Measurements from ENCODE around the gene MGA.

The MGA gene

GRCh38 chr15:41804916-41805666 is 144.9 kb downstream of the MGA start:
- POLR2A ChIA-PET = interaction anchor here (0.7 kb wide), 1 partner anchor 108 kb away, joined by 3 read pairs; no protein-coding TSS in a partner anchor
- Histone ChIP-seq H3K4me3 (ENCODE audit: control insufficient read depth in 1 of 7, extremely low read depth in 1 of 7, insufficient read depth in 4 of 7, low read depth in 2 of 7, low read length in 6 of 7) (peak overlapping the region in 2 of 7 experiments; percentile 7 to 23), H3K4me1 (ENCODE audit: control extremely low read depth in 1 of 4, control insufficient read depth in 4 of 4, insufficient read depth in 4 of 4, low read length in 3 of 4) (peaks cover 0 to 41% (median 32%) of the 10 kb centered on the region in 4 experiments)

GRCh38 chr15:41805711-41806110 is 145.5 kb downstream of the MGA start:
- POLR2A ChIA-PET = interaction anchor here (0.7 kb wide), 1 partner anchor 108 kb away, joined by 3 read pairs; no protein-coding TSS in a partner anchor
- Histone ChIP-seq H3K9me3 (ENCODE audit: control extremely low read depth in 1 of 5, control insufficient read depth in 4 of 5, insufficient read depth in 2 of 5, low read depth in 1 of 5, low read length in 4 of 5) (peaks cover 0 to 2% (median 0%) of the 10 kb centered on the region in 5 experiments), H3K36me3 (ENCODE audit: control insufficient read depth in 4 of 4, insufficient read depth in 4 of 4, low read length in 3 of 4) (peaks cover 0 to 9% (median 5%) of the 10 kb centered on the region in 4 experiments), H3K4me3 (ENCODE audit: control insufficient read depth in 1 of 7, extremely low read depth in 1 of 7, insufficient read depth in 4 of 7, low read depth in 2 of 7, low read length in 6 of 7) (no peak overlapping the region), H3K27ac (ENCODE audit: insufficient read depth in 1 of 2, low read depth in 1 of 2, low read length in 2 of 2, poor library complexity in 1 of 2, severe bottlenecking in 2 of 2) (peak overlapping the region; percentile 77 to 90), H3K4me1 (ENCODE audit: control extremely low read depth in 1 of 4, control insufficient read depth in 4 of 4, insufficient read depth in 4 of 4, low read length in 3 of 4) (peaks cover 0 to 47% (median 37%) of the 10 kb centered on the region in 4 experiments), H3K27me3 (replicated peaks in 2 of 5; ENCODE audit: control insufficient read depth in 4 of 5, insufficient read depth in 5 of 5, low read length in 4 of 5) (no peaks in the 10 kb centered on the region)
- CTCF ChIA-PET = interaction anchor here (1.4 to 9.0 kb wide), 4 partner anchors 11 to 35 kb away, joined by 4 to 139 read pairs (median 9); partner anchors contain the start of gene MAPKBP1
- 100% methylated on average over 2 of the region's 3 CpGs for WGBS (ENCODE audit: insufficient coverage)
- no peak for DNase-seq

More at GRCh38 chr15:41804916-41805666, 144.9 kb downstream of the MGA start:
- peak overlapping the region; percentile 77 to 90 for H3K27ac ChIP-seq (ENCODE audit: insufficient read depth in 1 of 2, low read depth in 1 of 2, low read length in 2 of 2, poor library complexity in 1 of 2, severe bottlenecking in 2 of 2)
- peaks cover 0 to 2% (median 0%) of the 10 kb centered on the region in 5 experiments for H3K9me3 ChIP-seq (ENCODE audit: control extremely low read depth in 1 of 5, control insufficient read depth in 4 of 5, insufficient read depth in 2 of 5, low read depth in 1 of 5, low read length in 4 of 5)
- WGBS (ENCODE audit: insufficient coverage) = 47% methylated on average over 7 of the region's 8 CpGs
- peak in 2 of 3 donors; percentile 33 to 34 for DNase-seq
- CTCF ChIA-PET = interaction anchor here (1.0 to 9.0 kb wide), 6 partner anchors 10 to 148 kb away, joined by 3 to 139 read pairs (median 4); partner anchors contain the start of gene MAPKBP1
- H3K27me3 ChIP-seq (replicated peaks in 2 of 5; ENCODE audit: control insufficient read depth in 4 of 5, insufficient read depth in 5 of 5, low read length in 4 of 5) = no peaks in the 10 kb centered on the region
- H3K36me3 ChIP-seq (ENCODE audit: control insufficient read depth in 4 of 4, insufficient read depth in 4 of 4, low read length in 3 of 4) = peaks cover 0 to 13% (median 6%) of the 10 kb centered on the region in 4 experiments

GRCh38 chr15:41806291-41807181 is 146.3 kb downstream of the MGA start:
- CTCF ChIA-PET = interaction anchor here (0.7 to 9.0 kb wide), 8 partner anchors 10 to 101 kb away, joined by 3 to 139 read pairs (median 6); partner anchors contain the start of gene MAPKBP1
- Histone ChIP-seq H3K4me3 (ENCODE audit: control insufficient read depth in 1 of 7, extremely low read depth in 1 of 7, insufficient read depth in 4 of 7, low read depth in 2 of 7, low read length in 6 of 7) (no peak overlapping the region), H3K27me3 (replicated peaks in 2 of 5; ENCODE audit: control insufficient read depth in 4 of 5, insufficient read depth in 5 of 5, low read length in 4 of 5) (no peaks in the 10 kb centered on the region), H3K4me1 (ENCODE audit: control extremely low read depth in 1 of 4, control insufficient read depth in 4 of 4, insufficient read depth in 4 of 4, low read length in 3 of 4) (peaks cover 0 to 54% (median 44%) of the 10 kb centered on the region in 4 experiments), H3K36me3 (ENCODE audit: control insufficient read depth in 4 of 4, insufficient read depth in 4 of 4, low read length in 3 of 4) (peaks cover 0 to 3% (median under 1%) of the 10 kb centered on the region in 4 experiments), H3K9me3 (ENCODE audit: control extremely low read depth in 1 of 5, control insufficient read depth in 4 of 5, insufficient read depth in 2 of 5, low read depth in 1 of 5, low read length in 4 of 5) (no peaks in the 10 kb centered on the region), H3K27ac (ENCODE audit: insufficient read depth in 1 of 2, low read depth in 1 of 2, low read length in 2 of 2, poor library complexity in 1 of 2, severe bottlenecking in 2 of 2) (peak overlapping the region in 1 of 2 experiments; percentile 90)
- POLR2A ChIA-PET = interaction anchor here (0.6 kb wide), 1 partner anchor 297 kb away, joined by 3 read pairs; no protein-coding TSS in a partner anchor
- 95% methylated on average over 6 of the region's 10 CpGs for WGBS (ENCODE audit: insufficient coverage)
- peak in 1 of 3 donors; percentile 26 for DNase-seq

GRCh38 chr15:41809121-41809520 is 148.9 kb downstream of the MGA start:
- CTCF ChIA-PET = interaction anchor here (0.6 to 6.7 kb wide), 9 partner anchors 13 to 358 kb away, joined by 3 to 319 read pairs (median 41); partner anchors contain the start of gene MAPKBP1
- no peak for DNase-seq
- no peaks in the 10 kb centered on the region for H3K27me3 ChIP-seq (replicated peaks in 2 of 5; ENCODE audit: control insufficient read depth in 4 of 5, insufficient read depth in 5 of 5, low read length in 4 of 5)
- POLR2A ChIA-PET = interaction anchor here (3.9 kb wide), 1 partner anchor 36 kb away, joined by 24 read pairs; the partner anchor contains the start of gene MAPKBP1
- peaks cover 0 to 55% (median 42%) of the 10 kb centered on the region in 4 experiments for H3K4me1 ChIP-seq (ENCODE audit: control extremely low read depth in 1 of 4, control insufficient read depth in 4 of 4, insufficient read depth in 4 of 4, low read length in 3 of 4)
- no peaks in the 10 kb centered on the region for H3K9me3 ChIP-seq (ENCODE audit: control extremely low read depth in 1 of 5, control insufficient read depth in 4 of 5, insufficient read depth in 2 of 5, low read depth in 1 of 5, low read length in 4 of 5)
- WGBS (ENCODE audit: insufficient coverage) = 67% methylated on average over 2 of the region's 2 CpGs
- peak overlapping the region in 1 of 7 experiments; percentile 8 for H3K4me3 ChIP-seq (ENCODE audit: control insufficient read depth in 1 of 7, extremely low read depth in 1 of 7, insufficient read depth in 4 of 7, low read depth in 2 of 7, low read length in 6 of 7)
- H3K36me3 ChIP-seq (ENCODE audit: control insufficient read depth in 4 of 4, insufficient read depth in 4 of 4, low read length in 3 of 4) = peaks cover 0 to 23% (median 12%) of the 10 kb centered on the region in 4 experiments
- H3K27ac ChIP-seq (ENCODE audit: insufficient read depth in 1 of 2, low read depth in 1 of 2, low read length in 2 of 2, poor library complexity in 1 of 2, severe bottlenecking in 2 of 2) = no peak overlapping the region

- ChIA-PET CTCF (interaction anchor here (0.6 to 6.7 kb wide), 13 partner anchors 9 to 359 kb away, joined by 3 to 319 read pairs (median 22); partner anchors contain the start of gene MAPKBP1), POLR2A (interaction anchor here (0.7 to 3.9 kb wide), 3 partner anchors 17 to 36 kb away, joined by 4 to 24 read pairs (median 8); partner anchors contain the start of gene MAPKBP1)
- DNase-seq = peak; percentile 52 to 89 (median 81)
- peaks cover 0 to 50% (median 37%) of the 10 kb centered on the region in 4 experiments for H3K4me1 ChIP-seq (ENCODE audit: control extremely low read depth in 1 of 4, control insufficient read depth in 4 of 4, insufficient read depth in 4 of 4, low read length in 3 of 4)
- H3K4me3 ChIP-seq (ENCODE audit: control insufficient read depth in 1 of 7, extremely low read depth in 1 of 7, insufficient read depth in 4 of 7, low read depth in 2 of 7, low read length in 6 of 7) = peak overlapping the region in 1 of 7 experiments; percentile 8
- 27% methylated on average over 8 of the region's 12 CpGs for WGBS (ENCODE audit: insufficient coverage)
- no peaks in the 10 kb centered on the region for H3K9me3 ChIP-seq (ENCODE audit: control extremely low read depth in 1 of 5, control insufficient read depth in 4 of 5, insufficient read depth in 2 of 5, low read depth in 1 of 5, low read length in 4 of 5)
- peaks cover 0 to 29% (median 17%) of the 10 kb centered on the region in 4 experiments for H3K36me3 ChIP-seq (ENCODE audit: control insufficient read depth in 4 of 4, insufficient read depth in 4 of 4, low read length in 3 of 4)
- no peak overlapping the region for H3K27ac ChIP-seq (ENCODE audit: insufficient read depth in 1 of 2, low read depth in 1 of 2, low read length in 2 of 2, poor library complexity in 1 of 2, severe bottlenecking in 2 of 2)
- H3K27me3 ChIP-seq (replicated peaks in 2 of 5; ENCODE audit: control insufficient read depth in 4 of 5, insufficient read depth in 5 of 5, low read length in 4 of 5) = no peaks in the 10 kb centered on the region
Measured at GRCh38 chr15:41809526-41810220, 149.5 kb downstream of the MGA start.
